Measurements from ENCODE around the gene TRMU.

DNA sequence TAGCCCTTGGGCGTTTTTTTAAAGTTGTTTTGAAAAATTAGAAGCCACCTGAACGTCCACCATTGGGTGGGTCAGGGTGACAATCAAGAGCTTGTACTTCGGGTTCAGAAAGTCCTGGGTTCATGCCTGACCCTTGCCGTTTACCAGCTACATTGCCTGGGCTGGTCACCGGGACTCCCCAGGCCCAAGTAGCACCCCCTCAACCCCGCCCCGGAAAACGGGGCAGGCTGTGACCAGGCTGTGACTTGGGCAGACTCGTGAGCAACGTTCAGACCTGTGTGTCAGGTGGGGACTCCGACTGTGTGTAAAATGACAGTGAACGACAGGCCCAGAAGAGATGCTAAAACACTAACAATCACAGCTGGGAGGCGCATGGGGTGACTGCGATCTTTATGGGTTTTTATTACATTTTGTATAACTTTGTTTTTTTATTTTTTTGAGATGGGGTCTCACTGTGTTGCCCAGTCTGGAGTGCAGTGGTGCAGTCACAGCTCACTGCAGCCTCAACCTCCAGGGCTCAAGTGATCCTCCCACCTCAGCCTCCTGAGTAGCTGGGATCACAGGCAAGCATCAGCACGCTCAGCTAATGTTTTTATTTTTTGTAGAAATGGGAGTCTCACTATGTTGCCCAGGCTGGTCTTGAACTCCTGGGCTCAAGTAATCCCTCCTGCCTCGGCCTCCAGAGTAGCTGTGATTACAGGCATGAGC, 56.8 kb downstream of the TRMU start:
- TF ChIP-seq, protein P1, sequence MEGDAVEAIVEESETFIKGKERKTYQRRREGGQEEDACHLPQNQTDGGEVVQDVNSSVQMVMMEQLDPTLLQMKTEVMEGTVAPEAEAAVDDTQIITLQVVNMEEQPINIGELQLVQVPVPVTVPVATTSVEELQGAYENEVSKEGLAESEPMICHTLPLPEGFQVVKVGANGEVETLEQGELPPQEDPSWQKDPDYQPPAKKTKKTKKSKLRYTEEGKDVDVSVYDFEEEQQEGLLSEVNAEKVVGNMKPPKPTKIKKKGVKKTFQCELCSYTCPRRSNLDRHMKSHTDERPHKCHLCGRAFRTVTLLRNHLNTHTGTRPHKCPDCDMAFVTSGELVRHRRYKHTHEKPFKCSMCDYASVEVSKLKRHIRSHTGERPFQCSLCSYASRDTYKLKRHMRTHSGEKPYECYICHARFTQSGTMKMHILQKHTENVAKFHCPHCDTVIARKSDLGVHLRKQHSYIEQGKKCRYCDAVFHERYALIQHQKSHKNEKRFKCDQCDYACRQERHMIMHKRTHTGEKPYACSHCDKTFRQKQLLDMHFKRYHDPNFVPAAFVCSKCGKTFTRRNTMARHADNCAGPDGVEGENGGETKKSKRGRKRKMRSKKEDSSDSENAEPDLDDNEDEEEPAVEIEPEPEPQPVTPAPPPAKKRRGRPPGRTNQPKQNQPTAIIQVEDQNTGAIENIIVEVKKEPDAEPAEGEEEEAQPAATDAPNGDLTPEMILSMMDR (IDR thresholded peaks at IDR 0.05; ENCODE audit: extremely low read depth in 1 of 2, insufficient read depth in 1 of 2, low read depth in 1 of 2, low read length in 2 of 2): no peak
- TF ChIP-seq, protein P2, sequence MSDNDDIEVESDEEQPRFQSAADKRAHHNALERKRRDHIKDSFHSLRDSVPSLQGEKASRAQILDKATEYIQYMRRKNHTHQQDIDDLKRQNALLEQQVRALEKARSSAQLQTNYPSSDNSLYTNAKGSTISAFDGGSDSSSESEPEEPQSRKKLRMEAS (IDR thresholded peaks at IDR 0.05; ENCODE audit: insufficient read depth, insufficient read length): no peak
- TF ChIP-seq EZH2 (IDR thresholded peaks at IDR 0.05; ENCODE audit: borderline replicate concordance, low read depth, low read length, severe bottlenecking) (no peak), POLR2AphosphoS5 (IDR thresholded peaks at IDR 0.05; ENCODE audit: insufficient read depth, low read depth, low read length) (no peak), POLR2A (IDR thresholded peaks at IDR 0.05; ENCODE audit: low read depth, low read length) (no peak), MYC (IDR thresholded peaks at IDR 0.05; ENCODE audit: low read depth, low read length) (no peak), FOS (IDR thresholded peaks at IDR 0.05; ENCODE audit: borderline replicate concordance, insufficient read depth, low read length) (no peak), JUN (IDR thresholded peaks at IDR 0.05; ENCODE audit: borderline replicate concordance, insufficient read depth, insufficient read length, low read depth) (no peak), GATA2 (IDR thresholded peaks at IDR 0.05; ENCODE audit: insufficient read depth, insufficient read length, low read depth, low read length) (no peak)

All from endothelial cell of umbilical vein (primary cell).